Fibroblast of the aortic adventitia (primary cell): Measurements from ENCODE around the gene NRG3. TPM values are rescaled to one million over a fixed set of nuclear protein-coding genes. Genes with fewer than 3 reads are reported as not detected.
A peak's percentile ranks its signal among the peaks of the same experiment; 100 is the strongest.

Experiments
- DNase-seq: peaks from one replicate; pipeline ENCODE4 v3.0.0-alpha.2; 2010; ENCODE audit warnings: low read depth
- H3K4me3 ChIP-seq: 2 replicates; pipeline ENCODE4 v1.5.1; 2011; ENCODE audit warnings: low read depth, mild to moderate bottlenecking, control low read depth, low read length, moderate library complexity
- total RNA-seq: library from RNA; depleted of rRNA; stranded (reverse); fragments of >200 nt; gene quantifications from 2 replicates; pipeline ENCODE4 v1.2.3, GENCODE V29; 2012; ENCODE audit warnings: low replicate concordance
- TF ChIP-seq, protein P1 (sequence below): IDR thresholded peaks from 2 replicates; pipeline ENCODE4 v1.5.1; 2011; ENCODE audit warnings: mild to moderate bottlenecking, low read length, control low read depth, inconsistent platforms; ENCODE audit not compliant: insufficient read depth

Gene NRG3
- total RNA-seq, 1 donor, result not detected

DNA sequence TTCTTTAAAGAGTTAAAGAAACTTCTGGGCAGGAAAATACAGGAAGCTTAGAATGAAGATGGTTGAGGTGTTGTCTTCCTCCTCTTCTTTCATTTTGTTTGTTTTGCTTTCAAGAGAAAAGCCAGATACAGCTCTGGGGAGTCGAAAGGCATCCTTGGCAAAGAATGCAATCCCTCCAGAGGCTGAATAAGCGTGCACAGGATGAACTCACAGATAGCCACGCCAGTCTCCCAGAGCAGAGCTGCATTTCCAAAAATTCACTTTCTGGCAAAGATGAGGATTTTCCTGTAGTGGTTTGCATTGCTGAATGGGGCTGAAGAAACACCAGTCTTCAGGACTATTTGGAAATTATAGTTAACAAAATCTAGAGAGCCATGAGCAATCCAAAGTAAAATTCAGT is 336.4 kb downstream of the NRG3 start:
- no peak overlapping the region for H3K4me3 ChIP-seq
- peak; percentile 1 for DNase-seq
- TF ChIP-seq, protein P1, sequence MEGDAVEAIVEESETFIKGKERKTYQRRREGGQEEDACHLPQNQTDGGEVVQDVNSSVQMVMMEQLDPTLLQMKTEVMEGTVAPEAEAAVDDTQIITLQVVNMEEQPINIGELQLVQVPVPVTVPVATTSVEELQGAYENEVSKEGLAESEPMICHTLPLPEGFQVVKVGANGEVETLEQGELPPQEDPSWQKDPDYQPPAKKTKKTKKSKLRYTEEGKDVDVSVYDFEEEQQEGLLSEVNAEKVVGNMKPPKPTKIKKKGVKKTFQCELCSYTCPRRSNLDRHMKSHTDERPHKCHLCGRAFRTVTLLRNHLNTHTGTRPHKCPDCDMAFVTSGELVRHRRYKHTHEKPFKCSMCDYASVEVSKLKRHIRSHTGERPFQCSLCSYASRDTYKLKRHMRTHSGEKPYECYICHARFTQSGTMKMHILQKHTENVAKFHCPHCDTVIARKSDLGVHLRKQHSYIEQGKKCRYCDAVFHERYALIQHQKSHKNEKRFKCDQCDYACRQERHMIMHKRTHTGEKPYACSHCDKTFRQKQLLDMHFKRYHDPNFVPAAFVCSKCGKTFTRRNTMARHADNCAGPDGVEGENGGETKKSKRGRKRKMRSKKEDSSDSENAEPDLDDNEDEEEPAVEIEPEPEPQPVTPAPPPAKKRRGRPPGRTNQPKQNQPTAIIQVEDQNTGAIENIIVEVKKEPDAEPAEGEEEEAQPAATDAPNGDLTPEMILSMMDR, result no peak

DNA sequence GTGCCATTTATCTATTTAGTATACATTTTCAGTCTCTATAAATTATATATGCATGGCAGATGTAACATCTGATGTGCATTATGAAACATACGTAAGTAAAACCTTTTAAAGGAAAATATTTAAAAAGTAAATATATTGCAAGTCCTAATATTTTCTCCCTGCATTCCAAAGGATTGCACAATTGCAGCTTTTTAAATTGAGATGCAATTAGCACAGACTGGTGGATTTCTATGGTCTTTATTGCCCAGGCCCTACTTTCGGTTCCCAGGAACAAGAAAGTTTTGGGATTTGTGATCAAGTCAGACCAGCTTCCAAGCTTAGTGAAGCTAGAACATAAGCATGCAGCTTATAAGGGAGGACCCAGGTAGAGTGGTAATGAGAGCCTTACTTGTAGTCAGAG is 337.8 kb downstream of the NRG3 start:
- TF ChIP-seq, protein P1, result no peak
- DNase-seq, result no peak
- no peak overlapping the region for H3K4me3 ChIP-seq

DNA sequence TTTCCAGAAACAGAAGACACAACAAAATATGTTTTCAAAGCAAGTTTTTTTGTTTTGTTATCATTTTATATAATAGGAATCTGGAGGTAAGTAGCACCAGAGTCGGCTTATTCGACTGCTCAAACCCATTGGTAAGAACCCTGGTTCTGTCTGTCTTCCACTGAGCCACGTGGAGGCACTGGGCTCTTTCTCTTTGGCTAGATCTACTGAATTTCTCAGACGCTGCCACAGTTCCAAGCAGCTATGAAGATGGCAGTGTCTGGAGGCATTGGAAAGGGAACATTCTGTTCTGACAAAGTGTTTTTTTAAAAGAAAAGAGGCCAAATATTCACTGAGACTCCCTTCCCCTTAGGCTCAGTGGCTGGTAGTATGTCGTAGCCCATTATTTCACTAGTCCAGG is 338.8 kb downstream of the NRG3 start:
- no peak overlapping the region for H3K4me3 ChIP-seq
- TF ChIP-seq, protein P1, result no peak
- no peak for DNase-seq

DNA sequence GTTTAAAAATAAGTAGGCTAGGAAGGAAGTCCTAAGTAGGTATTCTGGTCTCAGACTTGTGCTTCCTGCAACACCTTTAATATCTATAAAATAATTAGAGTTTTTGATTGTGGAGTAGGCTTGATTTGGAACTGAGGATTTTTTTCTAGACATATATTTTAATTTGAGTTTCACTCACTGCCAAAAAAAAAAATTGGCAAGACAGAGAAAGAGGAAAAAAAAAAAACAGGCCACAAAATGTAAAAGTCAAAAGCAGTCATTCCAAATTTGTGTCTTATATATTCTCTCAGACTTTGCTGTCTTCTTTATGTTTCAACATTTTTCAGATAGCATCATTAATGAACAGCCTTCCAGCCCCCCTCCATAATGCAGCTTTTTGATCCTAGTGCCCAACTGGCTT is 346.1 kb downstream of the NRG3 start:
- no peak for DNase-seq
- TF ChIP-seq, protein P1, result no peak
- no peak overlapping the region for H3K4me3 ChIP-seq

DNA sequence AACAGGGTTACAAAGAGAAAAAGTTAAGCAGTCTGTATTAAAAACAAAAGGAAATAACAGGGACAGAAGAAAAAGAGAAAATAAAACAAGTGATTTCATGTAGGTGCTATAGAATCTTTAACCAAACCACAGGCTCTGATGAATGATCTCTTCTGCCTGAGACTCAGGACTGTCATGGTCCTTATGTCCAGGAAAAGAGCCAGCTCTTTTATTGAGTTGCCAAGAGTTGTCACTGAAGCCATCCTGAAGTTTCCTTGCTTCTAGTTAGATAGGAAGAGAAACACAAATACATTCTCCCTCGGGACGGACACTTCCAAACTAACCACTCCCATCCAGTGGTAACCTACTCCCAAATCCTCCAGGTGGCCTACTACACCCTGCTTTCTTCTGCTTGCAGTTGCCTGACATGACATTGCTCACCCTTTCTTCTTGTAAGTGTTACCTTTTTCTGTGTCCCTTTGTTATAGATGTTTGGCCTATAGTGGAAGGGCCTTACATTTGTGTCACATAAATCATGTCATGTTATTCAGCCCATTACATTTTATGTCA is 346.7 kb downstream of the NRG3 start:
- no peak for DNase-seq
- no peak overlapping the region for H3K4me3 ChIP-seq
- TF ChIP-seq, protein P1, result no peak

DNA sequence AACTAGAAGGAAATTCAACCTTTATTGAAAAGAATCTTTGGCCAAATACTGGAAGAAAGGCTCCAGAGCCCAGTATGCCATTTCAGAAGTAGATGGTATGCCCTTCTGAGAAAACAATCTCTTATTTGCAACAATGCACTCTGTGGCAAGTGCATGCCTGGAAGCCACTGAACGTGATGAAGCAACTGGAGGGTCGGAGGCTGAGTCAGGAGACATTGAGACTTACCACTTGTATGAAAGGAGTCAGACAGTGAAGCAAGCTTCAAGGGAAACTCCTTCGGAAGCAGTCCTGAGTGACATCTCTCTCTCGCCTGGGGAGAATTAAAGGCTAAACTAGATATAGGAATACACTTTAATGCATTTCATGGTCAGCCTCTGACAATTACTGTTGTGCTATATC is 353.7 kb downstream of the NRG3 start:
- TF ChIP-seq, protein P1, result no peak
- no peak overlapping the region for H3K4me3 ChIP-seq
- no peak for DNase-seq

DNA sequence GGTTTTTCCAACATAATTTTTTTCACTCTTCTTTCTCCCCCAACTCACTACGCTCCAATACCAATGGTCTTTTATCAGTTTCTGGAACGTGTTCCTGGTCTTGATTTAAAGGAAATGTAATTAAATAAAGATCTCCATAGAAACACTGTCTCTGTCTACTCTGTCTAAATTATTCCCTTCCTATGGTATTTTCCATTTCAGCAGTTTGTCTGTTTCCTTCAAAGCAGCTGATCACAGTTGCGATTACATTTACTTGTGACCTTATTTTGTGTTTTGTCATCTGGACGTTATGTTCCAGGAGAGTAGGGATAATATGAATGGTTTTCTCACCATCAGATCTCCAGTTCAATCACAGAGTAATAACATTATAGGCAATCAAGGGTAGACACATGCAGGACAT is 359.2 kb downstream of the NRG3 start:
- TF ChIP-seq, protein P1, result no peak
- no peak for DNase-seq
- no peak overlapping the region for H3K4me3 ChIP-seq
